Mesenchymal stem cell (in vitro differentiated cells and primary cell): Measurements from ENCODE around the gene WDR64.

Experiments
- DNase-seq: peaks from one replicate; pipeline ENCODE4 v3.0.0-alpha.2; 2013
- H2AFZ ChIP-seq: one replicate; pipeline ENCODE4 v1.6.1; 2013; ENCODE audit warnings: low read depth, mild to moderate bottlenecking, control low read depth, inconsistent platforms, low read length, moderate library complexity
- H2AK5ac ChIP-seq: 2 replicates; pipeline ENCODE4 v1.6.1; 2013; ENCODE audit warnings: low read length, moderate library complexity, mild to moderate bottlenecking, inconsistent platforms; ENCODE audit not compliant: severe bottlenecking
- H2BK120ac ChIP-seq: one replicate; pipeline ENCODE4 v1.6.1; 2013; ENCODE audit warnings: low read depth, mild to moderate bottlenecking, inconsistent platforms, low read length, moderate library complexity
- H2BK12ac ChIP-seq, 2 experiments: one replicate each; pipeline ENCODE4 v1.6.1; 2013; ENCODE audit warnings: inconsistent platforms in 2 of 2, low read length in 2 of 2, mild to moderate bottlenecking in 2 of 2, moderate library complexity in 2 of 2, control low read depth in 1 of 2
- H2BK15ac ChIP-seq: one replicate; pipeline ENCODE4 v1.6.1; 2013; ENCODE audit warnings: mild to moderate bottlenecking, low read depth, inconsistent platforms; ENCODE audit not compliant: poor library complexity, severe bottlenecking
- H2BK5ac ChIP-seq: 2 replicates; pipeline ENCODE4 v1.6.1; 2013; ENCODE audit warnings: low read depth, mild to moderate bottlenecking, low read length, control low read depth, inconsistent platforms; ENCODE audit not compliant: poor library complexity, severe bottlenecking
- H3K14ac ChIP-seq, 2 experiments: one replicate each; pipeline ENCODE4 v1.6.1; 2013; ENCODE audit warnings: inconsistent platforms in 2 of 2, low read length in 2 of 2, control low read depth in 1 of 2, mild to moderate bottlenecking in 1 of 2, moderate library complexity in 1 of 2
- H3K18ac ChIP-seq, 2 experiments: one replicate each; pipeline ENCODE4 v1.6.1; 2013; ENCODE audit warnings: inconsistent platforms in 2 of 2, low read length in 2 of 2, control low read depth in 1 of 2, low read depth in 1 of 2, mild to moderate bottlenecking in 1 of 2
- H3K23ac ChIP-seq, 2 experiments: one replicate each; pipeline ENCODE4 v1.6.1; 2013; ENCODE audit warnings: inconsistent platforms in 2 of 2, low read length in 2 of 2, mild to moderate bottlenecking in 2 of 2, moderate library complexity in 2 of 2, control low read depth in 1 of 2
- H3K27ac ChIP-seq: 2 replicates; pipeline ENCODE4 v1.5.1; 2013; ENCODE audit warnings: mild to moderate bottlenecking, moderate library complexity, low read length, control low read depth, inconsistent platforms; ENCODE audit not compliant: poor library complexity, severe bottlenecking
- H3K27me3 ChIP-seq, 2 experiments: 2 replicates each; pipeline versions ENCODE4 v1.6.1 to v1.7.0; 2013; ENCODE audit warnings: low read length in 2 of 2, mild to moderate bottlenecking in 2 of 2, moderate library complexity in 2 of 2, control low read depth in 1 of 2, inconsistent platforms in 1 of 2; ENCODE audit not compliant: control insufficient read depth in 1 of 2, insufficient read depth in 1 of 2
- H3K36me3 ChIP-seq, 2 experiments: 2 replicates each; pipeline versions ENCODE4 v1.6.1 to v1.7.0; 2013; ENCODE audit warnings: low read length in 2 of 2, control low read depth in 1 of 2, inconsistent platforms in 1 of 2, low read depth in 1 of 2, mild to moderate bottlenecking in 1 of 2; ENCODE audit not compliant: insufficient read depth in 2 of 2, control insufficient read depth in 1 of 2
- H3K4ac ChIP-seq, 2 experiments: one replicate each; pipeline ENCODE4 v1.6.1; 2013; ENCODE audit warnings: inconsistent platforms in 2 of 2, low read length in 2 of 2, mild to moderate bottlenecking in 2 of 2, moderate library complexity in 2 of 2, control low read depth in 1 of 2, low read depth in 1 of 2
- H3K4me1 ChIP-seq: 2 replicates; pipeline ENCODE4 v1.6.1; 2013; ENCODE audit warnings: low read depth, low read length, control low read depth; ENCODE audit not compliant: control insufficient read depth, insufficient read depth
- H3K4me2 ChIP-seq: 2 replicates; pipeline ENCODE4 v1.6.1; 2013; ENCODE audit warnings: low read length, mild to moderate bottlenecking, inconsistent platforms; ENCODE audit not compliant: poor library complexity, severe bottlenecking
- H3K4me3 ChIP-seq, 2 experiments: 2 replicates each; pipeline versions ENCODE4 v1.5.1 to v1.7.0; 2013; ENCODE audit warnings: low read length in 2 of 2, mild to moderate bottlenecking in 2 of 2, control low read depth in 1 of 2, low read depth in 1 of 2; ENCODE audit not compliant: insufficient read depth in 1 of 2
- H3K79me1 ChIP-seq: replicated peaks from 2 replicates; pipeline ENCODE4 v1.6.1; 2013; ENCODE audit warnings: mild to moderate bottlenecking, control low read depth, low read length, inconsistent platforms; ENCODE audit not compliant: poor library complexity, severe bottlenecking
- H3K9ac ChIP-seq: 2 replicates; pipeline ENCODE4 v1.7.0; 2013; ENCODE audit warnings: mild to moderate bottlenecking, low read length, moderate library complexity
- H3K9me3 ChIP-seq: 2 replicates; pipeline ENCODE4 v1.7.0; 2013; ENCODE audit warnings: mild to moderate bottlenecking, low read length; ENCODE audit not compliant: control insufficient read depth
- H4K8ac ChIP-seq: one replicate; pipeline ENCODE4 v1.6.1; 2013; ENCODE audit warnings: inconsistent platforms, mild to moderate bottlenecking, low read length, moderate library complexity
- H4K91ac ChIP-seq: one replicate; pipeline ENCODE4 v1.6.1; 2013; ENCODE audit warnings: mild to moderate bottlenecking, low read length, inconsistent platforms
- WGBS: methylation state at CpG from one replicate; pipeline ENCODE4 v1.1.7; 2013; ENCODE audit warnings: mixed read lengths; 5-methylcytosine and 5-hydroxymethylcytosine counted together

WDR64 gene

GRCh38 chr1:241677201-241677600 is 25.1 kb downstream of the WDR64 start:
- no peak overlapping the region for H4K8ac ChIP-seq
- no peak overlapping the region for H3K27ac ChIP-seq
- H3K79me1 ChIP-seq, result no peaks in the 10 kb centered on the region
- H2AK5ac ChIP-seq, result no peak overlapping the region
- H2BK15ac ChIP-seq, result no peak overlapping the region
- no peak overlapping the region for H2BK5ac ChIP-seq
- no peaks in the 10 kb centered on the region for H3K4me1 ChIP-seq
- no peak overlapping the region for H2AFZ ChIP-seq
- no peak overlapping the region for H3K18ac ChIP-seq
- WGBS, result 93% methylated on average over 5 of the region's 5 CpGs
- H3K4ac ChIP-seq, result no peak overlapping the region
- DNase-seq, result no peak
- no peak overlapping the region for H3K4me3 ChIP-seq
- H3K27me3 ChIP-seq, result peaks cover 0 to 11% of the 10 kb centered on the region in 2 experiments
- no peak overlapping the region for H4K91ac ChIP-seq
- H3K9ac ChIP-seq, result no peak overlapping the region
- no peak overlapping the region for H3K14ac ChIP-seq
- H3K4me2 ChIP-seq, result no peak overlapping the region
- no peak overlapping the region for H2BK12ac ChIP-seq
- no peaks in the 10 kb centered on the region for H3K9me3 ChIP-seq
- H3K36me3 ChIP-seq, result no peaks in the 10 kb centered on the region
- no peak overlapping the region for H3K23ac ChIP-seq
- no peak overlapping the region for H2BK120ac ChIP-seq

GRCh38 chr1:241678536-241678935 is 26.5 kb downstream of the WDR64 start:
- Histone ChIP-seq H2AK5ac (no peak overlapping the region), H3K18ac (no peak overlapping the region), H3K4me3 (no peak overlapping the region), H3K23ac (no peak overlapping the region), H2BK15ac (no peak overlapping the region), H2AFZ (no peak overlapping the region), H4K91ac (no peak overlapping the region), H2BK120ac (no peak overlapping the region), H3K36me3 (no peaks in the 10 kb centered on the region), H4K8ac (no peak overlapping the region), H3K27ac (no peak overlapping the region), H3K4ac (no peak overlapping the region), H3K9me3 (no peaks in the 10 kb centered on the region), H3K79me1 (no peaks in the 10 kb centered on the region), H2BK12ac (no peak overlapping the region), H3K14ac (no peak overlapping the region), H3K4me2 (no peak overlapping the region), H3K9ac (no peak overlapping the region), H2BK5ac (no peak overlapping the region), H3K4me1 (no peaks in the 10 kb centered on the region), H3K27me3 (peaks cover 0 to 11% of the 10 kb centered on the region in 2 experiments)
- DNase-seq, result no peak
- WGBS, result 77% methylated on average over 2 of the region's 2 CpGs

- 100% methylated on average over 3 of the region's 4 CpGs for WGBS
- H4K91ac ChIP-seq, result no peak overlapping the region
- no peak overlapping the region for H3K27ac ChIP-seq
Observed at GRCh38 chr1:241679404-241679803, 27.3 kb downstream of the WDR64 start.

GRCh38 chr1:241679961-241680360 is 27.9 kb downstream of the WDR64 start:
- Histone ChIP-seq H4K8ac (no peak overlapping the region), H4K91ac (no peak overlapping the region), H3K23ac (no peak overlapping the region), H3K14ac (no peak overlapping the region), H2BK15ac (no peak overlapping the region), H3K9ac (no peak overlapping the region), H2BK5ac (no peak overlapping the region), H3K79me1 (no peaks in the 10 kb centered on the region), H2BK120ac (no peak overlapping the region), H3K27me3 (peaks cover 0 to 11% of the 10 kb centered on the region in 2 experiments), H3K4me2 (no peak overlapping the region), H3K36me3 (no peaks in the 10 kb centered on the region), H3K9me3 (no peaks in the 10 kb centered on the region), H3K18ac (no peak overlapping the region), H2BK12ac (no peak overlapping the region), H3K4me1 (no peaks in the 10 kb centered on the region), H3K4me3 (no peak overlapping the region), H2AFZ (no peak overlapping the region), H2AK5ac (no peak overlapping the region), H3K27ac (no peak overlapping the region), H3K4ac (no peak overlapping the region)
- no peak for DNase-seq
- no CpG with 5 or more reads among the region's 3 CpGs for WGBS

More at GRCh38 chr1:241679404-241679803, 27.3 kb downstream of the WDR64 start:
- Histone ChIP-seq H3K9ac (no peak overlapping the region), H3K18ac (no peak overlapping the region), H3K4me2 (no peak overlapping the region), H2BK15ac (no peak overlapping the region), H3K36me3 (no peaks in the 10 kb centered on the region), H3K4me3 (no peak overlapping the region), H3K14ac (no peak overlapping the region), H2BK5ac (no peak overlapping the region), H3K79me1 (no peaks in the 10 kb centered on the region), H3K27me3 (peaks cover 0 to 11% of the 10 kb centered on the region in 2 experiments), H4K8ac (no peak overlapping the region), H2BK120ac (no peak overlapping the region), H3K23ac (no peak overlapping the region), H2AFZ (no peak overlapping the region), H3K9me3 (no peaks in the 10 kb centered on the region), H2AK5ac (no peak overlapping the region), H2BK12ac (no peak overlapping the region), H3K4me1 (no peaks in the 10 kb centered on the region), H3K4ac (no peak overlapping the region)
- no peak for DNase-seq
